ENCODE results near the gene RPS15.
A peak's percentile ranks its signal among the peaks of the same experiment; 100 is the strongest.

RPS15 gene

DNA sequence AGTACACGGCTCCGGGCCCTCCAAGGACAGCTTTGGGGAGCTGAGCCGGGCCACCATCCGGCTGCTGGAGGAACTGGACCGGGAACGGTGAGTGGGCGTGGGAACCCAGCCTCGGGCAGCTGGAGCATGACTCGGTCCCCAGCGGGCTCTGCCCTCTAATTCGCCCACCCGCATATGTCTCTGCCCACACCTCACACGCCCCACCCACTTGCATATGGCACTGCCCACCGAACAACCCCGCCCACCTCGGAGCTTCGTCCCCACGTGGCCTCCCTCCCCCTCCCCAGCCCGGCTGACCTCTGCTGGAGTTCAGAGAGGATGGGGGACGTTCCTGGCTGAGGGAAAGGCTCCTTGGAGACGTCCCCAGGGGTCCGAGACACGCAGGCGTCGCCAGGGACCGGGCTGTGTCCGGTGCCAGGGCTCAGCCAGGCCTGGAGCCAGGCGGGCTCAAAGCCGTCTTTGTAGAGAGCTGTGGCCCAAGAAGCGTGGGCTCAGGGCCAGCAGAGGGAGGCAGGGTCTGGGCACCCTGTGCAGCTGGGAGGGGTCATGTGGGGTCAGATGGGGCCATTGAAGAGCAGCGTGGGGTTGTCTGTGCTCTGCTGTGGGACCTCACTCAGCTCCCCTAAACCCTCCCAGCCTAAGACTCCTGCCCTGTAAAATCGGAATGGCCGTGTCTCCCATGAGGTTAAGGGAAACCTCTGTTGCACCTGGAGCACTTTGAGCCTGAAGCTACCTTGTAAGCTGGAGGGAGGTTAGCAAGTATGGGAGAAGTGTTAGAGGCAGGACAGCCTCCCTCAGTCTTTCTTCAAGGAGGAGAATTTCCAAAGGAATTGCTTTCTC lies 15.5 kb downstream of the RPS15 start:
- Histone ChIP-seq H3K4me1 (ENCODE audit: control insufficient read depth, insufficient read depth, low read length) (peaks cover 13% of the 10 kb centered on the region), H3K9ac (ENCODE audit: low read depth, low read length) (no peak overlapping the region), H3K4me2 (ENCODE audit: low read length) (peak overlapping the region; percentile 8), H3K9me3 (replicated peaks; ENCODE audit: low read length) (no peaks in the 10 kb centered on the region), H3K4me3 (ENCODE audit: low read length) (no peak overlapping the region), H3K27me3 (ENCODE audit: control insufficient read depth, insufficient read depth, low read length) (peaks cover 83% of the 10 kb centered on the region), H3K36me3 (ENCODE audit: insufficient read depth, low read length) (no peaks in the 10 kb centered on the region)

DNA sequence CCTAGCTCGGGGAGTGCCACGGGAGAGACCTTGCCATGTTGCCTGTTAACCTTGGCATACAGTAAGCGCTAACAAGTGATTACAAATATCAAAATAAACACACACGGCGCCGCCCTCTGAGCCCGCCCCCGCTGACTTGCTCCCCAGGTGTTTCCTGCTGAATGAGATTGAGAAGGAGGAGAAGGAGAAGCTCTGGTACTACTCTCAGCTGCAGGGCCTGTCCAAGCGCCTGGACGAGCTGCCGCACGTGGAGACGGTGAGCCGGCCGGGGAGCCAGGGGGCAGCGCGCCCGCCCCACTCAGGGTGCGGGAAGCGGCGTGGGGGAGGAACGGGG lies 16.8 kb downstream of the RPS15 start:
- H3K9me3 ChIP-seq (replicated peaks; ENCODE audit: low read length), result no peaks in the 10 kb centered on the region
- H3K9ac ChIP-seq (ENCODE audit: low read depth, low read length), result no peak overlapping the region
- peaks cover 72% of the 10 kb centered on the region for H3K27me3 ChIP-seq (ENCODE audit: control insufficient read depth, insufficient read depth, low read length)
- no peak overlapping the region for H3K4me2 ChIP-seq (ENCODE audit: low read length)
- H3K4me3 ChIP-seq (ENCODE audit: low read length), result no peak overlapping the region
- peaks cover 13% of the 10 kb centered on the region for H3K4me1 ChIP-seq (ENCODE audit: control insufficient read depth, insufficient read depth, low read length)
- H3K36me3 ChIP-seq (ENCODE audit: insufficient read depth, low read length), result no peaks in the 10 kb centered on the region

DNA sequence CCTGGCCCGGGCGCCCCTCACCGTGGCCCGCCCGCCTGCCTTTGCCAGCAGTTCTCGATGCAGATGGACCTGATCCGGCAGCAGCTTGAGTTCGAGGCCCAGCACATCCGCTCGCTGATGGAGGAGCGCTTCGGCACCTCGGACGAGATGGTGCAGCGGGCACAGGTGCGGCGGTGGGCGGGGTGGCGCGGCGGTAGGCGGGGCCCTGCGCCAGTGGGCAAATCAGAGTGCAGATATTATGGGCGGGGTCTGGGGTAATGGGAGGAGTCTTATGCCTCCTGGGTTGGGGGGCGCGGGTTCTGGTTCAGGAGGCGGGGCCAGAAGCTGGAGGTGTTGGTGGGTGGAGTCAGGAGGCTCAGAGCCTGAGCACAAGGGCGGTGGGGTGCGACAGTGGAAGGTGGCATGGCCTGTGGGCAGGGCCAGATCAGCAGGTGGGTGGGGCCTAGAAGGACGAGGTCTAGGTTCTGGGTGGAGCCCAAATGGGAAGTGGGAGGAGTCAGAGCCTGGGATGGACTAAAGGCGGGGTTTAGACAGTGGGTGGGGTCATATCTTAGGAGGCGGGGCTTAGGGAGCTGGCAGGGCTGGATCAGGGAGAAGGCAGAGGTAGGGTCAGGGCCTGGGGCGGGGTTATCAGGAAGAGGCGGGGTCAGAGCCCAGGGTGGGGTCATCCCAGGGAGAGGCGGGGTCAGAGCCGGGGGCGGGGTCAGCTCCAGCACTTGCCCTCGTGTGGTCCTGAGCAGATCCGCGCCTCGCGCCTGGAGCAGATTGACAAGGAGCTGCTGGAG lies 17.3 kb downstream of the RPS15 start:
- Histone ChIP-seq H3K4me2 (ENCODE audit: low read length) (no peak overlapping the region), H3K9me3 (replicated peaks; ENCODE audit: low read length) (no peaks in the 10 kb centered on the region), H3K27me3 (ENCODE audit: control insufficient read depth, insufficient read depth, low read length) (peaks cover 66% of the 10 kb centered on the region), H3K9ac (ENCODE audit: low read depth, low read length) (no peak overlapping the region), H3K36me3 (ENCODE audit: insufficient read depth, low read length) (no peaks in the 10 kb centered on the region), H3K4me1 (ENCODE audit: control insufficient read depth, insufficient read depth, low read length) (peaks cover 13% of the 10 kb centered on the region), H3K4me3 (ENCODE audit: low read length) (no peak overlapping the region)

DNA sequence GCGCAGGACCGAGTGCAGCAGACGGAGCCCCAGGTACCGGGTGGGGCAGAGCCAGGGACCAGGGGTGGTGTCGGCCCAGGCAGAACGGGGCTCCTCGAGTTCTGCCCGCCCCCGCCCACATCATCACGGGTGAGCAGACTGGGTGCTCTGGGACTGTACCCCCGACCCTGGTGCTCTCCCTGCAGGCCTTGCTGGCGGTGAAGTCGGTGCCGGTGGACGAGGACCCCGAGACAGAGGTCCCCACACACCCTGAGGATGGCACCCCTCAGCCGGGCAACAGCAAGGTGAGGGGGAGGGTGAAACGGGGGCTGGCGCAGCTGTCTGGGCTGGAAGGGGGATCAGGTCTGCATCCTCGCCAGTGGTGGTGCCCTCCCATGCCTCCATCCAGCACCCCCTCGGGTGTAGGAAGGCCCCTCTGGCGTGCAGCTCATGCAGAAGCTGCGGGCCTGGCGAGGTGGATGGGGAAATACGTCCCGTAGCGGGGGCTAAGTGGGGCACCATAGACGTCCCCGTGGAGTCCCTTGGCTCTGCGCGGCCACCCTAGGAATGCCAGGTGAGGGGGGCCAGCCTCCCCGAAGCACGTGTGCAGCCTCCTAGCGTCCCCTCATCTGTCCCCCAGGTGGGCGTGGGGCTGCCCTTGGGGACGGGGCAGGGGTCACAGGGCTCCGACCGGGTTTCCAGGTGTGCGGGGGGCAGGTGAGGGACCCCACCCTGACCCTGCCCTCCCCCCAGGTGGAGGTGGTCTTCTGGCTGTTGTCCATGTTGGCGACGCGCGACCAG lies 18.1 kb downstream of the RPS15 start:
- no peak overlapping the region for H3K9ac ChIP-seq (ENCODE audit: low read depth, low read length)
- no peak overlapping the region for H3K4me3 ChIP-seq (ENCODE audit: low read length)
- peaks cover 59% of the 10 kb centered on the region for H3K27me3 ChIP-seq (ENCODE audit: control insufficient read depth, insufficient read depth, low read length)
- H3K4me2 ChIP-seq (ENCODE audit: low read length), result no peak overlapping the region
- no peaks in the 10 kb centered on the region for H3K36me3 ChIP-seq (ENCODE audit: insufficient read depth, low read length)
- peaks cover 13% of the 10 kb centered on the region for H3K4me1 ChIP-seq (ENCODE audit: control insufficient read depth, insufficient read depth, low read length)
- no peaks in the 10 kb centered on the region for H3K9me3 ChIP-seq (replicated peaks; ENCODE audit: low read length)

DNA sequence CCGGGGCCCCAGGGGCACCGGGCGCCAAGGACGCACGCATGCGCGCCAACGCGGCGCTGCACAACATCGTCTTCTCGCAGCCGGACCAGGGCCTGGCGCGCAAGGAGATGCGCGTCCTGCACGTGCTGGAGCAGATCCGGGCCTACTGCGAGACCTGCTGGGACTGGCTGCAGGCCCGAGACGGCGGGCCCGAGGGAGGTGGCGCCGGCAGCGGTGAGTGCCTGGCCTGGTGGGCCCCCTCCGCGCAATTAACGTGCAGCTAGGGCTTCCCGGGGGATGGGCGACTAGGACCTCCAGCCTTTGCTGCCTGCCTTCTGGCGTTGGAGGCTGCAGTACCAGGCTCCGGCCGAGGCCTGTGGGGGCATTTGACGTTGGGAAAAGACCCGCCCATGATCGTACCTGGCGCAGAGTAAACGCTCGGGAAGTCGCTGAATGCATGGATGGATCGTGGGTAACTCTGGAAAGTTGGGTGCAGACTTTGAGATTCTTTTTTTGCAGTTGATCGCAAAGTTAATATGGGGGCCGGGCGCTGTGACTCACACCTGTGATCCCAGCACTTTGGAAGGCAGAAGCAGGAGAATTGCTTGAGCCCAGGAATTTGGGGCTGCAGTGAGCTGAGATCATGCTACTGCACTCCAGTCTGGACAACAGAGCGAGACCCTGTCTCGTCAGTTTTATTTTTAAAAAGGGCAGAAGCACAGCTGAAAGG lies 19.0 kb downstream of the RPS15 start:
- Histone ChIP-seq H3K27me3 (ENCODE audit: control insufficient read depth, insufficient read depth, low read length) (peaks cover 50% of the 10 kb centered on the region), H3K9ac (ENCODE audit: low read depth, low read length) (no peak overlapping the region), H3K9me3 (replicated peaks; ENCODE audit: low read length) (no peaks in the 10 kb centered on the region), H3K36me3 (ENCODE audit: insufficient read depth, low read length) (no peaks in the 10 kb centered on the region), H3K4me1 (ENCODE audit: control insufficient read depth, insufficient read depth, low read length) (peaks cover 12% of the 10 kb centered on the region), H3K4me2 (ENCODE audit: low read length) (no peak overlapping the region), H3K4me3 (ENCODE audit: low read length) (no peak overlapping the region)

DNA sequence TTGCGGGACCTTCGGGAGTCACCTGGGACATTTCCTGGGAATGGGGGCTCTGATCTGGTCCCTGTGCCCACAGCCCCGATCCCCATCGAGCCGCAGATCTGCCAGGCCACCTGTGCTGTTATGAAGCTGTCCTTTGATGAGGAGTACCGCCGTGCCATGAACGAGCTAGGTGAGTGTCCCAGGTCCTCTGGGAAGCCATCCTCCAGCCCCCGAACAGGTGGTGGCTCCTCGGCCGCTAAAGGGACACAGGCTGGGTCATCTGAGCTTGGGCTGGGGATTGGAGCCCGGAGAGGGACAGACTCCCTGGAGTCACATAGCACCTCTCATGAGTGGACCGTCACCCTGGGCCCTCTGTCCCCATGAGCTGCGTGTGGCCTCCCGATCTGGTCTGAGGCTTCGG lies 19.7 kb downstream of the RPS15 start:
- peaks cover 9% of the 10 kb centered on the region for H3K4me1 ChIP-seq (ENCODE audit: control insufficient read depth, insufficient read depth, low read length)
- H3K9me3 ChIP-seq (replicated peaks; ENCODE audit: low read length), result no peaks in the 10 kb centered on the region
- no peak overlapping the region for H3K9ac ChIP-seq (ENCODE audit: low read depth, low read length)
- H3K27me3 ChIP-seq (ENCODE audit: control insufficient read depth, insufficient read depth, low read length), result peaks cover 43% of the 10 kb centered on the region
- H3K4me3 ChIP-seq (ENCODE audit: low read length), result no peak overlapping the region
- no peak overlapping the region for H3K4me2 ChIP-seq (ENCODE audit: low read length)
- H3K36me3 ChIP-seq (ENCODE audit: insufficient read depth, low read length), result no peaks in the 10 kb centered on the region

DNA sequence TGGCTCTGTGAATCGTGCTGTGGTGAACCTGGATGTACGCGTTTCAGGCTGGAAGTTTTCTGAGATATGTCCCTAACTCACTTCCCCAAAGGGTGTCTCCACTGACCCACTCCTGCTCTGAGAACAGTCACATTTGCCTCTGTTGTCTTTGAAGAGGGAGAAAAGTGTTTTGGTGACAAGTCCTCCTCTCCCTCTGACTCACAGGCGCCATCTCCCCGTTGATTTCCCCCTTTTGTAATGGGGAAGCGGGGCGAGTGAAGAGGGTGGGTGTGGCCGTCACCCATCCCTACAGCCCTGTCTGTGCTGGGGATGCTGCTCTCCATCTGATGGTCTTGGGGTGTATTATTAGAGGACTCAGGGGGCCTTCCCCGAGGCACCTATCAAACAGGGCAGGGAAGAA lies 21.3 kb downstream of the RPS15 start:
- no peak overlapping the region for H3K4me3 ChIP-seq (ENCODE audit: low read length)
- H3K36me3 ChIP-seq (ENCODE audit: insufficient read depth, low read length), result no peaks in the 10 kb centered on the region

DNA sequence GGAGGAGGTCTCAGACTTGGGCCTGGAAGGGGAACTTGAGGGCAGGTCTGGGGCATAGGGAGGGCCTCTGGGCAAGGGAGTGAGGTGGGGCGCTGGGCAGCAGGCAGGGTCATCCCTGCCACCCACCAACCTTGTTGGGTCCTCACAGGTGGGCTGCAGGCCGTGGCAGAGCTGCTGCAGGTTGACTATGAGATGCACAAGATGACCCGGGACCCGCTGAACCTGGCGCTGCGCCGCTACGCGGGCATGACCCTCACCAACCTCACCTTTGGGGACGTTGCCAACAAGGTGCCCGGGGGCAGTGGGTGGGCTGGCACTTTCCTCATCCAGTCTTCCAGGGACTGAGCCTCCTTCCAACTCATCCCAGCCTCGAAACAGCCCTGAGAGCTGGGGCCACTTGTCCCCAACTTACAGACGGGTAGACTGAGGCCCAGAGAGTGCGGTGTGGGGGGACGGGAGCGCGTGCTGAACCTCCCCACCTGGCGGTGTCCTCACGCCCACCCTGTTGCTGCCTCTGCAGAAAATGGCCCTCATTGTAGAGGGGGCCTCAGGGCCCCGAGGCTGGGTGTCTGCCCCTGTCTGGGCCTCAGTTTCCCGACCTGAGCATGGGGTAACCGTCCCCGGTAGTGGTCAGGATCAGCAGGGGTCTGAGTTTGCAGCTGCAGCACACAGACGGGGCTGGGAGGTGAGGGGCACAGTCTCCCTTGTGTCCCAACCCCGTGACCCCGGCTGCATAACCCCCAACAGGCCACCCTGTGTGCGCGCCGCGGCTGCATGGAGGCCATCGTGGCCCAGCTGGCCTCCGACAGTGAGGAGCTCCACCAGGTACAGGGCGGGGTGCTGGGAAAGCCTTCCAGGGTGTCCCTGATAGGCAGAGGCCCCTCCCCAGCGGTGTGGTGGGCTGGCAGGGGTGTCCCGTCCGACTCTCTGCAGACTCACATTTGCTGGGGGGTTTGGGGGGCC lies 22.1 kb downstream of the RPS15 start:
- Histone ChIP-seq H3K9me3 (replicated peaks; ENCODE audit: low read length) (no peaks in the 10 kb centered on the region), H3K4me2 (ENCODE audit: low read length) (no peak overlapping the region), H3K4me1 (ENCODE audit: control insufficient read depth, insufficient read depth, low read length) (no peaks in the 10 kb centered on the region), H3K9ac (ENCODE audit: low read depth, low read length) (no peak overlapping the region), H3K27me3 (ENCODE audit: control insufficient read depth, insufficient read depth, low read length) (peaks cover 24% of the 10 kb centered on the region), H3K4me3 (ENCODE audit: low read length) (no peak overlapping the region), H3K36me3 (ENCODE audit: insufficient read depth, low read length) (no peaks in the 10 kb centered on the region)

More for the DNA sequence above, 21.3 kb downstream of the RPS15 start:
- no peaks in the 10 kb centered on the region for H3K4me1 ChIP-seq (ENCODE audit: control insufficient read depth, insufficient read depth, low read length)
- H3K4me2 ChIP-seq (ENCODE audit: low read length), result no peak overlapping the region
- H3K27me3 ChIP-seq (ENCODE audit: control insufficient read depth, insufficient read depth, low read length), result peaks cover 29% of the 10 kb centered on the region
- H3K9ac ChIP-seq (ENCODE audit: low read depth, low read length), result no peak overlapping the region
- H3K9me3 ChIP-seq (replicated peaks; ENCODE audit: low read length), result no peaks in the 10 kb centered on the region

DNA sequence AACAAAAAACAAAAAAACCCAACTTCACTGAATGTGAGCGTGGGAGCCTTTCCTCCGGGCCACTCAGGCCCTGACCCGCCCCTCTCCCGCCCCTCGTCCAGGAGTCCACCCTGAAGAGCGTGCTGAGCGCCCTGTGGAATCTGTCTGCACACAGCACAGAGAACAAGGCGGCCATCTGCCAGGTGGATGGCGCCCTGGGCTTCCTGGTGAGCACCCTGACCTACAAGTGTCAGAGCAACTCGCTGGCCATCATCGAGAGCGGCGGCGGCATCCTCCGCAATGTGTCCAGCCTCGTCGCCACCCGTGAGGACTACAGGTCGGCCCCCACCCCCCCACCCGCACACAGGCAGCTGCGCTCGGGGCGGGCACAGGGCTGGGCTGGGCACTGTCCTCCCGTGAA lies 23.7 kb downstream of the RPS15 start:
- Histone ChIP-seq H3K27me3 (ENCODE audit: control insufficient read depth, insufficient read depth, low read length) (peaks cover 12% of the 10 kb centered on the region), H3K36me3 (ENCODE audit: insufficient read depth, low read length) (no peaks in the 10 kb centered on the region), H3K4me1 (ENCODE audit: control insufficient read depth, insufficient read depth, low read length) (peaks cover 7% of the 10 kb centered on the region), H3K4me3 (ENCODE audit: low read length) (no peak overlapping the region), H3K9me3 (replicated peaks; ENCODE audit: low read length) (no peaks in the 10 kb centered on the region), H3K9ac (ENCODE audit: low read depth, low read length) (no peak overlapping the region), H3K4me2 (ENCODE audit: low read length) (no peak overlapping the region)

DNA sequence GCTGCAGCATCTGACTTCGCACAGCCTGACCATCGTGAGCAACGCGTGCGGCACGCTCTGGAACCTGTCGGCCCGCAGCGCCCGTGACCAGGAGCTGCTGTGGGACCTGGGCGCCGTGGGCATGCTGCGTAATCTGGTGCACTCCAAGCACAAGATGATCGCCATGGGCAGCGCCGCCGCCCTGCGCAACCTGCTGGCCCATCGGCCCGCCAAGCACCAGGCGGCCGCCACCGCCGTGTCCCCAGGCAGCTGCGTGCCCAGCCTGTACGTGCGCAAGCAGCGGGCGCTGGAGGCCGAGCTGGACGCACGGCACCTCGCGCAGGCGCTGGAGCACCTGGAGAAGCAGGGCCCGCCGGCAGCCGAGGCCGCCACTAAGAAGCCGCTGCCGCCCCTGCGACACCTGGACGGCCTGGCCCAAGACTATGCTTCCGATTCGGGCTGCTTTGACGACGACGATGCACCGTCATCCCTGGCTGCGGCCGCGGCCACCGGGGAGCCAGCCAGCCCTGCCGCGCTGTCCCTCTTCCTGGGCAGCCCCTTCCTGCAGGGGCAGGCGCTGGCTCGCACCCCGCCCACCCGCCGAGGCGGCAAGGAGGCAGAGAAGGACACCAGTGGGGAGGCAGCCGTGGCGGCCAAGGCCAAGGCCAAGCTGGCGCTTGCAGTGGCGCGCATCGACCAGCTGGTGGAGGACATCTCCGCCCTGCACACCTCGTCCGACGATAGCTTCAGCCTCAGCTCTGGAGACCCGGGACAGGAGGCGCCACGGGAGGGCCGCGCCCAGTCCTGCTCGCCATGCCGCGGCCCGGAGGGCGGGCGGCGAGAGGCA lies 27.2 kb downstream of the RPS15 start:
- Histone ChIP-seq H3K4me1 (ENCODE audit: control insufficient read depth, insufficient read depth, low read length) (peaks cover 22% of the 10 kb centered on the region), H3K27me3 (ENCODE audit: control insufficient read depth, insufficient read depth, low read length) (peaks cover 19% of the 10 kb centered on the region), H3K4me3 (ENCODE audit: low read length) (no peak overlapping the region), H3K9me3 (replicated peaks; ENCODE audit: low read length) (no peaks in the 10 kb centered on the region), H3K36me3 (ENCODE audit: insufficient read depth, low read length) (no peaks in the 10 kb centered on the region), H3K4me2 (ENCODE audit: low read length) (peak overlapping the region; percentile 12), H3K9ac (ENCODE audit: low read depth, low read length) (no peak overlapping the region)

All from skeletal muscle satellite cell (primary cell).